ENCODE measurements around the gene ABAT.

Gene ABAT

GRCh38 chr16:8717469-8717868 lies 43.1 kb downstream of the ABAT start:
- no peak for DNase-seq (ENCODE audit: low spot score)
- H3K4me3 ChIP-seq: no peak overlapping the region
- no peak for TF ChIP-seq CTCF (IDR thresholded peaks at IDR 0.05)
- H3K27ac ChIP-seq: no peak overlapping the region

- TF ChIP-seq CTCF (IDR thresholded peaks at IDR 0.05): no peak
- Histone ChIP-seq H3K4me3 (no peak overlapping the region), H3K27ac (no peak overlapping the region)
- no peak for DNase-seq (ENCODE audit: low spot score)
These were observed 43.5 kb downstream of the ABAT start for GRCh38 chr16:8717892-8718415.

DNA sequence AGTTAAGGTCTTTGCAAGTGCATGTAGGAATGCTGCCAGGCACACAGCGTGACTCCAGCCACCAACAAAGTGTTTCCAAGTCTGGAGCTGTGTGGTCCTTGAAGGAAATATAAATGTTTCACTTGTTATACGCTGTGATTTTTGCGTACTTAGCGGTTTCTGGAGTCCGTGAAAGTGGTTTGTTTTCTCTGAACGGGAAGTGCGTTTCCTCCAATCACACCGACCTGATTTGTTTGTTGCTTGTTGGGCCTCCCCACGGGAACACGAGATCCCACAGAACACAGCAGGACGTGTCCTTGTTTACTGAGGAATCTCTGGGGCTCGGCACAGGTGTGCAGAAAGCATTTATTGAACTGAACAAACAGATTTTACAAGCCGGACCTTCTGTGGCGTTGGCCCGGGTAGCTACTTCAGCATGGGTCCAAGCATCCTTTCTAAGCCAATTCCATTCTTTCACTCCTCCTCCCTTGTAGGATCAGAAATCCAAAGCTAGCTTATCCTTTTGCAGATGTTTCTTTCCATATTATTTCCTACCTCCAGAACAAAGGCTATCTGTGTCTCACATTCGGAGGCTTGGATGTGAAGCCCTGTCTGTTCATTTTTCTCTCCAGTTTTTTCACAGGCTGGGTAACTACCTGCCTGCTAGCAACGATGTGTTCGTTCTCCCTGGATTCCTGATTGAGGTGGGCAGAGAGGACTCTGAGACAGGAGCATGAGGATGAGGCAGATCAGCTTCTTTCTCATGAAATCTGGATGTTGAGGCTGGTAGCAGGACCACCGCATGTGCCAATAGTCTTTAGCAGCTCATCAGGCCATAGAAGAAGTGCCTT lies 44.6 kb downstream of the ABAT start:
- no peak for TF ChIP-seq CTCF (IDR thresholded peaks at IDR 0.05)
- H3K4me3 ChIP-seq: no peak overlapping the region
- no peak overlapping the region for H3K27ac ChIP-seq
- no peak for DNase-seq (ENCODE audit: low spot score)

GRCh38 chr16:8720080-8720966 lies 45.9 kb downstream of the ABAT start:
- DNase-seq (ENCODE audit: low spot score): no peak
- Histone ChIP-seq H3K4me3 (no peak overlapping the region), H3K27ac (no peak overlapping the region)
- no peak for TF ChIP-seq CTCF (IDR thresholded peaks at IDR 0.05)

DNA sequence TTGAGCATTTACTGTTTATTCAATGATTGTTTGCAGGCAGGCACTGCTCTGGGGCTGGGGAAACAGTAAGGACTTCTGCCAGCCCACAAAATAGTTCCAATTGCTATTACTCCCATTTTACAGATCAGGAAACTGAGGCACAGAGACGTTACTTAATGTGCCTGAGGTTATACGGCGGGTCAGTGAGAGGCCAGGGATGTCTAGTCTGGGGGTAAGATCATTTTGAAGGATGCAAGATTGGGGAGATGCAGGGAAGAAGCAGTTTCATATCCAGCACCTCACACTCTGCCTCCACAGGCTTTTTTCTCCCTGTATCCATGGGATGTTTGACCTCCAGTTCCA lies 46.5 kb downstream of the ABAT start:
- no peak overlapping the region for H3K4me3 ChIP-seq
- no peak for DNase-seq (ENCODE audit: low spot score)
- no peak overlapping the region for H3K27ac ChIP-seq
- TF ChIP-seq CTCF (IDR thresholded peaks at IDR 0.05): no peak

DNA sequence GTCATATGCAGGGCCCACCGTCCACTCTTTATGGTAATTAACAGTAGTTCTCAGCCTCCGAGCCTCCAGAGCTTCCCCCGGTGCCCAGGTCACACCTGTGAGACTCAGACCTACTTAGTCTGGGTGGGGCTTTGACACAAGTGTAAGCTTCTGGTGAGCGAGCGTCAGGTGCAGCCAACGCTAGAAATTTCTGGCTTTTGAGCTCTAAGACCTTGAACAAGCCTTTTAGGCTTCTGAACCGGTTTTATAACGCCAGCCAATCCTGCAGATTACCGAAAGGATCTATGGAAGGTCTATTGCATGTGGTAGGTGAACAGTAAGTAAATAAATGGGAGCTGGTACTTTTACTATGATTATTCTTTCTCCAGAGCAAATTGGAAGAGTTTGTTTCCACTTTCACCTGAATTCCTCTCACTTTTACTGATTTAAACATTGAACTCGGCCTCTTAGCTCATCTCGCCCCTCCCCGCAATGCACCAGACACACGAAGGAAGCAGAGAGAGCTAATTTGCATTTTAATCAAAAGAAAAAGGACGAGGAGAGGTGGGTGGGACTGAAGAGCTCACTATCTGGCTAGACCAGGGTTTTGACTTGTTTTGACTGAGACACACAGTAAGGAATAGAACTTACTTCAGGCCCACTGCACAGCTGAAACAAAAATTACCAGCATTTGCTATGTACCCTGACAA lies 47.1 kb downstream of the ABAT start:
- no peak overlapping the region for H3K27ac ChIP-seq
- no peak overlapping the region for H3K4me3 ChIP-seq
- DNase-seq (ENCODE audit: low spot score): no peak

More for the DNA sequence above, 47.1 kb downstream of the ABAT start:
- no peak for TF ChIP-seq CTCF (IDR thresholded peaks at IDR 0.05)

Measured in coronary artery (tissue), 2 donors.